GM21576 (cell line): ENCODE results near the gene ZNF800.

ENCODE experiments used
- ATAC-seq: cut with Tn5 transposase; IDR thresholded peaks from one replicate; pipeline ENCODE4 v1.9.1; 2021; ENCODE audit warnings: mild to moderate bottlenecking, moderate library complexity; ENCODE audit not compliant: unreplicated experiment

The ZNF800 gene

GRCh38 chr7:127350586-127350985, 41.9 kb downstream of the ZNF800 start:
- no peak for ATAC-seq

DNA sequence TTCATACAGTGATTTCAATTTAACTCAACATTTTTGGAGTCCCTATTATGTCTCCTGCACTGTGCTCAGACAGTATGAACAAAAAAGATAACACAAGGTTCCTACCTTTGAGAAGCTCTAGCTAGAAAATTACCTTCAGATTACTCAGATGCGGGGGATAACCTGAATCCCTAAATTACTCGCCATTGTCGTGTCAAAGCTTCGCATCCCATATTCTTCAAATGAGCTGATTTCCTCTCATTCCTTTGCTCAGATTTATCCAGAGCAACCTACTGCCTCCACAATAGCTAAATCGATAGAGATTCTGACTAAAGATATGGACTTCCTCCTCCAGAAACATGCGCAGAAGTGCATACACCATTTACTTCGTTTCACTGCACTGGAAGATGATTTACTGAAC, 42.6 kb downstream of the ZNF800 start:
- no peak for ATAC-seq

- ATAC-seq, result no peak
Observed at GRCh38 chr7:127348247-127348631, 44.3 kb downstream of the ZNF800 start.

DNA sequence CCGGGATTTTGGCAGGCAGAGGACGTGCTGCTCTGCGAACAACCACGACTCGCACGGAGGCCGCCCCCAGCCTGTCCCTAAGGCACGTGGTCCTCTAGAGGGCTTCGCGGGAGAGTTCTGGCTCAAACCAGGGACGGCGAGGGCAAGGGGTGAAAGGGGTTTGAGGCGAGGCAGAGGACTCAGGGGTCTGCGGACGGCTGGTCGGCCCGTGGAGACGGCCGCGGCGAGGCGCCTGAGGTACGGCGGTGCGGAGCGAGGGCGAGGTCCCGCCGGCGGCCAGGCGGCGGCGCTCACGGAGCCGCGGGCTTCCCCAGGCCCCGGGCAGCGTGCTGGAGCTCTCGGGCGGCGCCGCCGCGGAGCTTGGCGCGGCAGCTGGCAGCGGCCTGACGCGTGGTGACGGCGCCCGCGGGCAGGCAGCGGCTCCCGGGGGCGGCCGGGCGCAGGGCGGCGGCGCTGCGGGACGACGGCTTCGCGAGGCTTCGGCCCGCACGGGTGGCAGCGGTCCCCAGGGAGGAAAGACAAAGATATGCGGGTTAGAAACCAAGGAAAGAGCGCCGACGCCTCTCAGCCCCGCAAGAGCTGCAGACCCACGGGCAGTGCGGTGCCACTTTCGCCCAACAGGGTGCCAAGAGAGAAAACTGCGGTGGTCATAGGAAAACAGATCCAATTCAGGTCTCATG, 44.8 kb downstream of the ZNF800 start:
- ATAC-seq, result peak; percentile 98

GRCh38 chr7:127346575-127347256, 45.8 kb downstream of the ZNF800 start:
- ATAC-seq, result no peak

GRCh38 chr7:127342596-127342995, 49.9 kb downstream of the ZNF800 start:
- no peak for ATAC-seq

GRCh38 chr7:127338122-127338521, 54.4 kb downstream of the ZNF800 start:
- ATAC-seq, result no peak

- ATAC-seq, result no peak
Observed at GRCh38 chr7:127337581-127337980, 54.9 kb downstream of the ZNF800 start.

DNA sequence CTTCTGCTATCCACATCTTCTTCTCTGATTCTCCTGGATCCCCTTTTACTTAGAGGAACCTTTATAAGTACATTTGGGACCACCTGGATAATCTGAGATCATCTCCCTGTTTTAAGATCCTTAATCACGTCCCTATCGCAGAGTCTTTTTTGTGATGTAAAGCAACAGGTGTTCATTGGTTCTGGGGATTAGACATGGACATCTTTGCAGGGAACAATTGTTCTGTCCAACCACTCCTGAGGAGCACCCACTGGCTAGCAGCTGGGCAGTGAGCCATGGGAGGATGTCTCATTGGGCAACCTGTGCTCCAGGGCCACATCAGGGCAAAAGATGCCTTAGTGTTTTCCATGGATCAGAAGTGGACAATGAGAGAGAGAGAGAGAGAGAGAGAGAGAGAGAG, 56.0 kb downstream of the ZNF800 start:
- ATAC-seq, result no peak

GRCh38 chr7:127332880-127333279, 59.6 kb downstream of the ZNF800 start:
- ATAC-seq, result no peak

GRCh38 chr7:127330070-127330469, 62.4 kb downstream of the ZNF800 start:
- ATAC-seq, result no peak

- ATAC-seq, result no peak
Observed at GRCh38 chr7:127322832-127323493, 69.5 kb downstream of the ZNF800 start.

DNA sequence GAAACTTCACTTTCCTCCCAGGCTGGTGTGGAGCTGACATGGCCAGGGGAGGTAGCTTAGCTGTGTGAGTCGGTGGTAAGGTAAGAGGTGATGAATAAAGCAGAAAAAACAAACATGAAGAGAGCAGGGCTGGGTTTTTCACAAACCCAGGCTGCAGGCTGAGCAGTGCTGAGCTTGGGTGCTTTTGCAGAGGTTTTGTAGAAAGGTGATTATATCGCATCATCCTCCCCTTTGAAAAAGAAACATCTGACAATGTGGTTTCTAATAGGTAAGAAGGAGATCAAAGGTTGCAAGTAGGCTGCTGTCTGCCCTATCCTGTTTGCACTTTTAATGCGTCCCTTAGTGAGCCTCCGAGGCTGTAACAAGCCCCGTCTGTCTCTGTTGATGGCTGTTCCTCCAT, 70.2 kb downstream of the ZNF800 start:
- ATAC-seq, result no peak

- ATAC-seq, result no peak
Observed at GRCh38 chr7:127320974-127321373, 71.5 kb downstream of the ZNF800 start.
